ENCODE results near the gene GAK. TPM values are rescaled to one million over a fixed set of nuclear protein-coding genes. Genes with fewer than 3 reads are reported as not detected.

The GAK gene
- polyA plus RNA-seq, 1 experiment, result 17.0 TPM

DNA sequence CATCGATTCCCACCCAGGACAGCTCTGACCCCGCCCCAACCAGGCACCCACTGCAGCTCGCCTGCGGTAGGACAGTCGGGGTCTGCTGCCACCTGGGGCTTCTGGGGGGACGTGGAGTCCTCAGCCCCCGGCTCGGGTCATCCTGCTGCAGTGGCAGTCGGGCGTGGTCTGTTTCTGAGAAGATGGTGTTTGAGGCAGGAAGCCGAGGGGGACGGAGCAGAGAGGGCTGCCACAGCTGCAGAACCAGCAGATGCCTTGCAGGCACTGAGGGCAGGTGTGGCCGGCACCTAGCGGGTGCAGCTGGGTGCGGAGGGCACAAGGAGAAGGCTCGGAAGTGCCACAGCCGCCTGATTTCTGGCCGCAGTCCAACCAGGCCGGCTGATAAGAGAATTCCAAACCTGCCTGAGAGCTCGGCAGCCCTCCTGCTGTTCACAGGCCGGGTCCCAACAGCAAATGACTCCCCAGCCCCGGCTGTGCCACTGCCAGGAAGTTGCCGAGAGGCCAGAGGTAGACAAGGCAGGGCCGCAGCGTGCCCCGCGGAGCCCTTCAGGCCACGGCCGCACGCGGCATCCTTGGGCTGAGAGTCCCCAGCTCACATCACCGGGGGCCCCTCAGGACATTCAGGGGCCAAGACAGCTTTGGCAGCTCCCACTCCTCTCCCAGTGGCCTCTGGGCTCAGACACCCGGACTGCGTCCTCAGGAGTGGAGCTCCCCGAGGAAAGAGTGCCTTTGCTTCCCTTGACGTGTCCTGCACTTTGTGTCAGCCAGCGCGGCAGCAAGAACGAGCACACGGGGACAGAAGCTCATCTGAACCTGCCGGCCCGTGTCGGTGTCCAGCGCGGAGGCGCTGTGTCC is 96.7 kb downstream of the GAK start:
- CTCF ChIA-PET, result no interaction called here
- no peak overlapping the region for H3K4me3 ChIP-seq (ENCODE audit: low read depth, low read length)
- no peak overlapping the region for H3K27ac ChIP-seq (ENCODE audit: low read depth, low read length)
- H3K9me3 ChIP-seq (ENCODE audit: control insufficient read depth, insufficient read depth, low read length), result peaks cover 55% of the 10 kb centered on the region
- no peak for DNase-seq (ENCODE audit: low read depth, low spot score)
- peaks cover 28% of the 10 kb centered on the region for H3K27me3 ChIP-seq (ENCODE audit: control insufficient read depth, insufficient read depth, low read length)
- TF ChIP-seq CTCF (IDR thresholded peaks at IDR 0.05; ENCODE audit: low read depth, low read length), result no peak
- POLR2A ChIA-PET, result no interaction called here

DNA sequence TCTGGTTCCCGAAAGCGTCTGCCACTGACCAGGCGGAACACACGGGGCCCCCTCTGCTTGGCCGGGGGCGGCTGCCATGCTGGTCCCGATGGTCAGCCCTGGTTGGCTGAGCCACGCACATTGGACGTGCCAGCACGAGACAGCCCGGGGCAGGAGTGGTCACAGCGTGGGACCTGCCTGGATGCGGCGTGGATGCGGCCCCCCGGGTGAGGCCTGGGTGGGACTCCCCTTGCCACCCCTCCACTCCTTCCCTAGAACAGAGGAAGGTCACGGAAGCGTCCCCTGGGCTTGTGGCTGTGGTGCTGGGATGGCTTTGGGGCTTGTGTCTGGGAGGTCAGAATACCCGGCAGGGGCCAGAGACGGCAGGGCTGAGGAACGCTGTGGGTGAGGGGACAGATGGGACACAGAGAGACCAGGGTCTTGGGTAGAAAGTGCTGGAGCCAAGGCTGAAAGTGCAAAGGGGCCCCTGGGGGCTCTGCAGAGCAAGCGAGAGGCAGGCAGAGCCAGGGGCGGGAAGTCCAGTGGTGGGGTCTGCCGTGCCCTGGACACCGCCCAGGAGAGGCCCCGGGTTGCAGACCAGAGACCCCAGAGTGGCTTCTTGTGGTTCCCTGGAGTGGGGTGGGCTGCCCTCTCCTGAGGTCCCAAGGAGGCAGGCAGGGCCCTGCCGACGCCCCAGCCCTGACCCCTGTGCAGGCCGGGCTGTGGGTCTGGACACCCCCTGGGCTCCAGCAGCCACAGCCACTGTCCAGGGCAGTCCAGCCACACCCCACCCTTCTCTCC is 97.6 kb downstream of the GAK start:
- H3K4me3 ChIP-seq (ENCODE audit: low read depth, low read length), result no peak overlapping the region
- DNase-seq (ENCODE audit: low read depth, low spot score), result no peak
- no peak overlapping the region for H3K27ac ChIP-seq (ENCODE audit: low read depth, low read length)
- peaks cover 55% of the 10 kb centered on the region for H3K9me3 ChIP-seq (ENCODE audit: control insufficient read depth, insufficient read depth, low read length)
- TF ChIP-seq CTCF (IDR thresholded peaks at IDR 0.05; ENCODE audit: low read depth, low read length), result no peak
- POLR2A ChIA-PET, result no interaction called here
- CTCF ChIA-PET, result no interaction called here
- peaks cover 36% of the 10 kb centered on the region for H3K27me3 ChIP-seq (ENCODE audit: control insufficient read depth, insufficient read depth, low read length)

GRCh38 chr4:833731-834367 is 98.3 kb downstream of the GAK start:
- no peak for TF ChIP-seq CTCF (IDR thresholded peaks at IDR 0.05; ENCODE audit: low read depth, low read length)
- Histone ChIP-seq H3K4me3 (ENCODE audit: low read depth, low read length) (no peak overlapping the region), H3K27ac (ENCODE audit: low read depth, low read length) (no peak overlapping the region), H3K27me3 (ENCODE audit: control insufficient read depth, insufficient read depth, low read length) (peaks cover 43% of the 10 kb centered on the region), H3K9me3 (ENCODE audit: control insufficient read depth, insufficient read depth, low read length) (peaks cover 55% of the 10 kb centered on the region)
- no peak for DNase-seq (ENCODE audit: low read depth, low spot score)
- CTCF ChIA-PET, result no interaction called here
- POLR2A ChIA-PET, result no interaction called here

GRCh38 chr4:833156-833555 is 99.0 kb downstream of the GAK start:
- no peak for DNase-seq (ENCODE audit: low read depth, low spot score)
- H3K4me3 ChIP-seq (ENCODE audit: low read depth, low read length), result no peak overlapping the region
- ChIA-PET CTCF (no interaction called here), POLR2A (no interaction called here)
- H3K27ac ChIP-seq (ENCODE audit: low read depth, low read length), result no peak overlapping the region
- H3K9me3 ChIP-seq (ENCODE audit: control insufficient read depth, insufficient read depth, low read length), result peaks cover 53% of the 10 kb centered on the region
- H3K27me3 ChIP-seq (ENCODE audit: control insufficient read depth, insufficient read depth, low read length), result peaks cover 48% of the 10 kb centered on the region
- TF ChIP-seq CTCF (IDR thresholded peaks at IDR 0.05; ENCODE audit: low read depth, low read length), result no peak

DNA sequence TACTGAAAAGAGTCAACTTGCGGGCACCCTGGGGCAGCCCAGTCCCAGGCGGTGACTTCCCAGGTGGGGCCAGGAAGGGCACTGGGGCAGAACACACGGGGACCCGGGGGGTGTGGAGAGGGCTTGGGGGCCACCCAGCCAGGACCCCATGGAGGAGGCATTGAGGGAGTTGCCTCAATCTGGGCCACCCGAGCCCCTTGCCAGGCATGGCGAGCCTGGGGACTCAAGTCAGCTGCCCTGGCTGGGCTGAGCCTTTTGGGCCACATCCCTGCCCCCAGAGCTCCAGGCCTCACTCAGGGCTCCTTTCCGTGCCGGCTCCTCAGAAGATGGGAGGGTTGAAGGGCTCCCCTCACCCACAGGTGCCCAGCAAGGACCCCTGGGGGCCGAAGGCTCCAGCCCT is 99.6 kb downstream of the GAK start:
- peaks cover 47% of the 10 kb centered on the region for H3K9me3 ChIP-seq (ENCODE audit: control insufficient read depth, insufficient read depth, low read length)
- DNase-seq (ENCODE audit: low read depth, low spot score), result no peak
- CTCF ChIA-PET, result no interaction called here
- no peak overlapping the region for H3K4me3 ChIP-seq (ENCODE audit: low read depth, low read length)
- peaks cover 52% of the 10 kb centered on the region for H3K27me3 ChIP-seq (ENCODE audit: control insufficient read depth, insufficient read depth, low read length)
- no peak for TF ChIP-seq CTCF (IDR thresholded peaks at IDR 0.05; ENCODE audit: low read depth, low read length)
- POLR2A ChIA-PET, result no interaction called here
- no peak overlapping the region for H3K27ac ChIP-seq (ENCODE audit: low read depth, low read length)
